GM21381 (cell line): ENCODE results near the gene RNF41.
A peak's percentile ranks its signal among the peaks of the same experiment; 100 is the strongest.
"Not testable (repeated sequence)": the region's sequence is repeated elsewhere in the genome, so short reads cannot be mapped to it uniquely, and the experiment has no call there.

Experiments used
- ATAC-seq: cut with Tn5 transposase; IDR thresholded peaks from one replicate; pipeline ENCODE4 v1.9.1; 2021; ENCODE audit warnings: mild to moderate bottlenecking, moderate library complexity; ENCODE audit not compliant: unreplicated experiment

Gene RNF41

GRCh38 chr12:56178347-56178746 lies 43.4 kb downstream of the RNF41 start:
- ATAC-seq: no peak

- ATAC-seq: no peak
Observed at GRCh38 chr12:56172839-56173238, 48.9 kb downstream of the RNF41 start.

- ATAC-seq: no peak
Observed at GRCh38 chr12:56169229-56169759, 52.4 kb downstream of the RNF41 start.

GRCh38 chr12:56165369-56165768 lies 56.4 kb downstream of the RNF41 start:
- ATAC-seq: no peak

- no peak for ATAC-seq
Observed at GRCh38 chr12:56164345-56164729, 57.4 kb downstream of the RNF41 start.

GRCh38 chr12:56163533-56164344 lies 58.0 kb downstream of the RNF41 start:
- ATAC-seq: no peak

- no peak for ATAC-seq
Observed at GRCh38 chr12:56162468-56163290, 59.0 kb downstream of the RNF41 start.

GRCh38 chr12:56161690-56162351 lies 59.9 kb downstream of the RNF41 start:
- ATAC-seq: no peak

- ATAC-seq: no peak
Observed at GRCh38 chr12:56160894-56161689, 60.6 kb downstream of the RNF41 start.

GRCh38 chr12:56160193-56160763 lies 61.4 kb downstream of the RNF41 start:
- ATAC-seq: no peak

GRCh38 chr12:56159482-56160192 lies 62.1 kb downstream of the RNF41 start:
- ATAC-seq: no peak

GRCh38 chr12:56158926-56159461 lies 62.7 kb downstream of the RNF41 start:
- ATAC-seq: no peak

- peak; percentile 72 for ATAC-seq
Observed at GRCh38 chr12:56158029-56158925, 63.4 kb downstream of the RNF41 start, which contains the start of gene MYL6. Gene MYL6, plus strand, starts transcription at chr12:56158359. Its CDS starts 43 bp downstream, at chr12:56158402.

- peak; percentile 32 for ATAC-seq
Observed at GRCh38 chr12:56157201-56158028, 64.3 kb downstream of the RNF41 start.

GRCh38 chr12:56156464-56157200 lies 65.1 kb downstream of the RNF41 start:
- not testable (repeated sequence) for ATAC-seq

GRCh38 chr12:56155256-56155845 lies 66.4 kb downstream of the RNF41 start:
- ATAC-seq: no peak
